Fibroblast of skin of scalp (primary cell): ENCODE results near the gene RNF175.
"Not testable (repeated sequence)": the region's sequence is repeated elsewhere in the genome, so short reads cannot be mapped to it uniquely, and the experiment has no call there.

Experiments used
- DNase-seq: peaks from one replicate; pipeline ENCODE4 v3.0.0-alpha.2; 2013

Gene RNF175

DNA sequence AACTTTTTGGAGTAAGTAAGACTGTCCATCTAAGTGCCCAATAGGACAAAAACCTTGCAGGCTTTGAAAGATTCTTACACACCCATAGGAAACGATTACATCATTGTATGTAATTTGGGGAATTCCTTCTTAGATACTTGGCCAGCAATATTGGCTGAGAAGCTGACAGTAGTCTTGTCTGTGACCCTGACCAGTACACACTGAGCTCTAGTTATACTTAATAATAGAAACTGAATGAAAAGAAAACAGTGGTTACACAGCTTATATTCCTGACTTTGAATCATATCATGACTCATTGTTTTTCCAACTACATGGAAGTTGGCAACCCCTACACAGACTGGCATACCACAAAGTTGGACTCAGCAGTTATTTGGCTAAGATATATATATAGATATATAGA is 82.8 kb downstream of the RNF175 start:
- DNase-seq = peak; percentile 89

DNA sequence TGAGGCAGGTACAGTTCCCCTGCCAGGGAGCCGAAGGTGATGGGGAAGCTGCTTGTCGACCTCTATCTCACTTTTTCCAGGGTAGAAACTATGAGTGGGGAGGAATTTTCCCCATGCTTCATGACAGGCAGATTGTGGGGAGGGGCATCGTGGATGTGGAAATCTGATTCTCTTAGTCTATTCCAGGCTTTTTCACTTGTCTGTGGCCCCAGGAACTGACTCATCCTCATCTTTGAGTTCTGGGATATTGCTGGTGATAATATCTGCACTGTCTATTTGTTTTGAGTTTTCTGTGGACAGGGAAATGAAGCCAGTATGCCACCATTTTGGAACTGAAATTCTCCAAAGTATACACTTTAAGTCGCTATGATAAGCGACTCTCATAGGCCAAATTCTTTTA is 83.3 kb downstream of the RNF175 start:
- peak; percentile 31 for DNase-seq

DNA sequence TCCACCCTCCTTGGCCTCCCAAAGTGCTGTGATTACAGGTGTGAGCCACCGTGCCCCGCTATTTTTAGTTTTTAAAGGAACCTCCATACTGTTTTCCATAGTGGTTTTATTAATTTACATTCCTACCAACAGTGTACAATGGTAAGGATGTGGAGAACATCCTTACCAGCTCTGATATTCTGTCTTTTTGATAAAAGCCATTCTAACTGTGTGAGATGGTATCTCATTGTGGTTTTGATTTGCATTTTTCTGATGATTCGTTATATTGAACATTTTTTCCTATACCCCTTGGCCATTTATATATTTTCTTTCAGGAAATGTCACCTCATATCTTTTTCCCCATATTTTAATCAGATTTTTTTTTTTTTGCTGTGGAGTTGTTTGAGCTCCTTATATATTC is 90.0 kb downstream of the RNF175 start:
- DNase-seq = no peak

GRCh38 chr4:153668647-153669046 is 91.2 kb downstream of the RNF175 start:
- no peak for DNase-seq

DNA sequence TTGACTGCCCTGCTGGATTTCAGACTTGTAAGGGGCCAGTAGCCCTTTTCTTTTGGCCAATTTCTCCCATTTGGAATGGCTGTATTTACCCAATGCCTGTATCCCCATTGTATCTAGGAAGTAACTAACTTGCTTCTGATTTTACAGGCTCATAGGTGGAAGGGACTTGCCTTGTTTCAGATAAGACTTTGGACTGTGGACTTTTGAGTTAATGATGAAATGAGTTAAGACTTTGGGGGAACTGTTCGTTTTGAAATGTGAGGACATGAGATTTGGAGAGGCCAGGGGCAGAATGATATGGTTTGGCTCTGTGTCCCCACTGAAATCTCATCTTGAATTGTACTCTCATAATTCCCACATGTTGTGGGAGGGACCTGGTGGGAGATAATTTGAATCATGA is 93.3 kb downstream of the RNF175 start:
- DNase-seq = not testable (repeated sequence)

DNA sequence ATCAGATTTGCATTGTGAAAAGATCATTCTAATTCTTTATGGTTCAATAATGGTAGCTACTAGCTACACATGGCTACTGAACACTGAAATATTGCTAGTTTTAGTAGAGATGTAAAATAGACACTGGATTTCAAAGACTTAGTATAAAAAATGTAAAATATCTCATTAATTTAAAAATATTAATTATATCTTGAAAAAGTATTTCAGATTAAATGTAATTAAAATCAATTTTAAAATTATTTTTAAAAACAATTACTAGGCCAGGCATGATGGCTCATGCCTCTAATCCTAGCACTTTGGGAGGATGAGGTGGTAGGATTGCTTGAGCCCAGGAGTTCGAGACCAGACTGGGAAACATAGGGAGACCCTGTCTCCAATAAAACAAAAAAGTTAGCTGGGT is 96.2 kb downstream of the RNF175 start:
- no peak for DNase-seq

GRCh38 chr4:153661908-153662307 is 97.9 kb downstream of the RNF175 start:
- no peak for DNase-seq

DNA sequence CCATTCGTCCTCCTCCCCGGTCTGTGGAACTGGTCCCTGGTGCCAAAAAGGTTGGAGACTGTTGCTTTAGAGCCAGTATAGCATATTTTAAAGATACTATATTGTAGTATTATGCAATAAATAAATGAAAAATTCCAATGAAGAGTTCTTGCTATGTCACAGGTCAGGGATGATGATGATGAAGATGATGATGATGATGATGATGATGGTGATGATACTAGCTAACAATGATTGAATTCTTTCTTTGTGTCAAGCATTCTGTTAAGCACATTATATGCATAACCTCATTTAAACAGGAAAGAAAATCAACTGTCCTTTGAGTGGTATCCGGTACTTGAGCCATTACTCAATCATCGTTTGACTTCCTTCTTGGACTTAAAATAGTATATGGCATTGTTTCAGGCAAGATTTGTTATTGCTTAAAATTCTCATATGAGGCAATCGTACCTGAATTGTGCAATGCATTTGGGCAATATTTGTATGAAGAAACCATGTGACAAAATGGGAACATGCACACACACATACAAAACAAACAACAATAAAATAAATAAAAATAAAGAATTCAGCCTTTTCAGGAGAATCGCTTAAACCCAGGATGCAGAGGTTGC is 98.5 kb downstream of the RNF175 start:
- DNase-seq = no peak
